NCI-H1417 treated with DMSO at 0.1 percent for 48 hours (cell line): Measurements from ENCODE around the gene LARGE1.

Source experiments
- DNase-seq: peaks from one replicate; lab custom pipeline; 2025; lab: John Stamatoyannopoulos, UW

The LARGE1 gene

GRCh38 chr22:33303099-33303498 lies 617.2 kb downstream of the LARGE1 start:
- DNase-seq: no peak

GRCh38 chr22:33302549-33302948 lies 617.7 kb downstream of the LARGE1 start:
- no peak for DNase-seq

DNA sequence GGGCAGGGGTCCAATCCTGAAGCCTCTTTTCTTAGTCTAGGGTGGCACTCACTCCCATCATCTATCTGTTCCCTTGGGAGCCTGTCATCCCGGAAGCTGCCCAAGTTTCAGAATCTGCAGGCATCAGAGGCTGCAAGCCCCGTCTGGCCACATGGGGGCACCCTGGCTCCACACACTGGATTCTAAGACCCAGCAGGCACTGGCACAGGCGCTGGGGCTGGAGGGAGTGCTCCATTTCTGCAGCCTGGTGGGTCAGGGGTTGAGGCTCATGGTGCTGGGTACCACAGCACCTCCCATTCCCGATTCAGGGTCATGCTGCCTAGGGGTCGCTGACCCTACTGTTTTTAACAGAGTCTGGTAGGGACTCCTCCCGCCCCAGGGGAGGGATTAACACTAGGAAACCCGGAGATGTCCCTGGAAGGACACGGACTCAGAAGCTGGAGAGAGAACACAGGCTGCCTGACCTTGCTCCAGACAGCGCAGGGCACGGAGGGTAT lies 618.2 kb downstream of the LARGE1 start:
- DNase-seq: no peak

DNA sequence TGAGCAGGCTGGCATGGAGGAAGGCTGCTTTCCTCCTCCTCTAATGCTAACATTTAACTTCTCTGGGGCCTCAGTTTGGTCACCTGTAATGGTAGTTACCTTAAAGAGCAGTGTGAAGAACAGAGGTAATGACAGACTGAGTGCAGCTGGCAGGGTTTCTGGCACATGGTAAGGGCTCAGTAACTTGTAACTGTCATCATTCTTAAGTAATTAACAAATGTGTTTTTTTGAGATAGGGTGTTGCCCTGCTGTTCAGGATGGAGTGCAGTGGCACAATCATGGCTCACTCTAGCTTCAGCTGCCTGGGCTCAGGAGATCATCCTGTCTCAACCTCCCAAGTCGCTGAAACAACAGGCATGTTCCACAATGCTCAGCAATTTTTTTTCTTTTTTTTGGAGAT lies 620.1 kb downstream of the LARGE1 start:
- no peak for DNase-seq

GRCh38 chr22:33299245-33299956 lies 620.9 kb downstream of the LARGE1 start:
- no peak for DNase-seq

GRCh38 chr22:33296941-33297340 lies 623.3 kb downstream of the LARGE1 start:
- no peak for DNase-seq

GRCh38 chr22:33288078-33288477 lies 632.2 kb downstream of the LARGE1 start:
- no peak for DNase-seq

DNA sequence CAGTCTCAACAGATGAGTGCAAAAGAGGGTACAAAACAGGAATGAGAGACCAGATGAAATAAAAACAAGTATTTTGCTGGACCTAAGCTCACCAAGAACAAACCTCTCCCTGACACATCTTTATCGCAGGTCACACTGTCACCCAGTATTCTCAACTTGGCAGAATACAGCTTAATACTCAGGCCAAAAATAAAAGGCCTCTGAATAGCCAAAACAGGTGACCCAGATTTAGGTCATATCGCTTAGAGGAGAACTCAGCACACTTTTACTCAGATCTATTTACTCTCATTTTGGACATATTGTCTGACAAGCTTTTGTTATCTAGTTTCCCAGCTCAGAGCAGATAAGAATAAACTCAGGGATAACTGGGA lies 645.2 kb downstream of the LARGE1 start:
- DNase-seq: no peak

DNA sequence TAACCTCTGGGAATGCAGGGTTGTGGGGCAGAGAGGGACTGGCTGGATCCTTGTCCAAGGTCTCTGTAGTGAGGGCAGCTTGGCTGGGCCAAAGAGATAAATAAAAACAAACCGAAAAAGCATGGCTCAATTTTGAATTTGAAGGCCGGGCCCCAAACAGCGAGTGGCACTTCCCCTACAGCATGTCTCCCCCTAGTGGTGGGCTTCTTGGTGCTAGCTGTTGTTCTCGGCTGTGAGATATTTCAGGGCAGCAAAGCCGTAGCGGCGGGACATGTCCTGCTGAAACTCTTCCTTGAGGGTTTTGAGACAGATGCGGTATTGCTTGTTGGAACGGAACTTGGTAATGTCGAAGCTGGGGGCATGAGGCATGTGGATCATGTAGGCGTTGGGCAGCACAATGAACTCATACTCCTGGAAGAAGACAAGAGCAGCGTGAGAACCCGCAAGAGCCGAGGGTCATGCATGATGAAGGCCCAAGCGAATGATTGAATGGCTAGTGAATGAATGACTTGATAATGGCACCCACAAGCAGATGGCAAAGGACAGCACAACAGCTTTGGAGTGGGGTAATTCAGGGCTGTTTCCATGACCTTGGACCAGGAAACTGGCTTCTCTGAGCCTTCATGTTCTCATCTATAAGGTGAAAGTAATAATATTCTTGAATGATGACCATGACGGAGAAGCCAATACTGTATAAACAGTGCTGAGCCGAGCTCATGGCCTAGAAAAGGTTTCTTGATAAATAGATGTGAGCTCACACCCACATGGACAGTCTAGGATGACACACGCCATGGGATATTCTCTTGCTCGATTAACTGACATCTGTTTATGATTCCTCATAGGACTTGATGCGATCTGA lies 645.8 kb downstream of the LARGE1 start:
- DNase-seq: no peak

DNA sequence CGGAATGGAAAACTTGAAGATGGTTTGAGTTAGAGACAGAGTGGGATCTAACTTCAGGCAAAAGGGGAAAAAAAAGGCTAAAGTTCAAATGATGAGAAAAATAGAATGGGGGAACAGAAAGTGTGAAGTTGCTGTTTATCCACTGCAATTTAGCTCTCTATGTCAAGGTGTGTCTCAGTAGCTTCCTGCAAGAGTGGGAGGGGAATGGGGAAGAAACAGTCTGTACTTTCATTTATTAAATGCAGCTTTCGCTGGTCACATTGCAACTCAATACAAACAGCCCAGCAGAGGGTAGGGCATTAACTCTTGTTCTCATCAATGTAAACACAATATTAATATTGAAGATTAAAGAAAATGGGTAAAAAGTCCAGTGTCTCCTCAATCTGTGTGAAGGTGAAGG lies 647.4 kb downstream of the LARGE1 start:
- DNase-seq: no peak

DNA sequence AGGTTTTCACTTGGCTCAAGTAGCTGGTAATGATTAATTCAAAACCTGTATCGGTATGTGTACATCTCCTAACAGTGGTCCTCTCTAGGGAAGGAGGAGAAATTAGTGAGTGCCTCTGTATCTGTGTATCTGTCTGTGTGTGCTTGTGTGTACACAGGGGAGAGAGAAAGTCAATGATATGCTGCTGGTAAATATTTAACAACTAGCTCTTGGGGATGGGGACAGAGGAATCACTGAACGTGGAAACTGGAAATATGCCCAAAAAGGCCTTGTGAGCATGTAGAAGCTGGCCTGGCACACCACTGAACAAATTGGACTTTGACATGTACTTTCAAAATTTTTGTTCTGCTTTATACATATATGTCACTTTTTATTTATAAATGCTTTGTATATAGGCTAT lies 648.1 kb downstream of the LARGE1 start:
- DNase-seq: no peak

DNA sequence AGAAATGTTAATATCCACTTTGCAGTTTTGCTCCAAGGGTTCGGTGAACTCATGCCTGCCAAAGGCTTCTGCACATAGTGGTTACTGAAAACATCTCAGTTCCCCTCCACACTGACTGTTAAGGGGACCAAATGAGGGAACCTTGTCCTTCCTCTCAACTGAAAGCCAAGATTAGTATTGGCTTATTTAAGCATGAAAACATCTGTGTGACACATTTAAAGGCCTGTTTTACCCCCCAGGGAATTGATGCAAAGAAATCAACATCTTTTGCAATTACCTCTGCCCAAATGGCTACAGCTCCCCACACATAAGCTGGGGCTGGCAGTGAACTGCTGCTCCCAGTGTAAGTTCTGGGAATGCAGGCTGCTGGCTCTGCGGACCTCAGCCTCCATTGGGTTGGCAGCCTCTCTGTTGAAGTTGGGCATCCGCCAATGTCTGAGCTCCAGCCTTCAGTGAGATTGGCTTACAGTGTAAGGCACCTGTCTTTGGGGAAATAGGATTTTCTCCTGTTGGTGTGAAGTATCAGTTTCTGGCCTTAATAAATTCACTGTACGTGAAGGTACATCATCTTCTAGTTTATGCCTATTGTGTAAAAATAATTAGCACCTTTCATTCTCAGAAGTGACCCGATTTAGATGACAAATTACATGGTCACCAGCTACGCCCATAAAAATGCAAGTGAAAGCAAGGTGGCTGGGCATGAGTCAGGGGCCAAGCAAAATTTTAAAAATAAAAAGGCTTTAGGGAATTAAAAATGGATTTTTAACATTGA lies 648.7 kb downstream of the LARGE1 start:
- DNase-seq: no peak

GRCh38 chr22:33270596-33270995 lies 649.7 kb downstream of the LARGE1 start:
- no peak for DNase-seq

GRCh38 chr22:33261699-33262098 lies 658.6 kb downstream of the LARGE1 start:
- DNase-seq: no peak

- DNase-seq: no peak
Measured at GRCh38 chr22:33260498-33260897, 659.8 kb downstream of the LARGE1 start.

GRCh38 chr22:33255791-33256190 lies 664.5 kb downstream of the LARGE1 start:
- no peak for DNase-seq

DNA sequence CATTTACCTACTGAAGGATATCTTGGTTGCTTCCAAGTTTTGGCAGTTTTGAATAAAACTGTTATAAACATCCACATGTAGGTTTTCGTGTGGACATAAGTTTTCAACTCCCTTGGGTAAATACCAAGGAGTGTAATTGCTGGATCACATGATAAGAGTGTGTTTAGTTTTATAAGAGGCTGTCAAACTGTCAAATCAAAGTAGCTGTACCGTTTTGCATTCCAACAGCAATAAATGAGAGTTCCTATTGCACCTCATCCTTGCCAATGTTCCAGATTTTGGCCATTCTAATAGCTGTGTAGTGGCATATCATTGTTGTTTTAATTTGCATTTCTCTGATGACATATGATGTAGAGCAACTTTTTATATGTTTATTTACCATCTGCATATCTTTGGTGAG lies 671.3 kb downstream of the LARGE1 start:
- no peak for DNase-seq

- no peak for DNase-seq
Measured at GRCh38 chr22:33247758-33248157, 672.5 kb downstream of the LARGE1 start.

- DNase-seq: no peak
Measured at GRCh38 chr22:33242078-33242477, 678.2 kb downstream of the LARGE1 start.

DNA sequence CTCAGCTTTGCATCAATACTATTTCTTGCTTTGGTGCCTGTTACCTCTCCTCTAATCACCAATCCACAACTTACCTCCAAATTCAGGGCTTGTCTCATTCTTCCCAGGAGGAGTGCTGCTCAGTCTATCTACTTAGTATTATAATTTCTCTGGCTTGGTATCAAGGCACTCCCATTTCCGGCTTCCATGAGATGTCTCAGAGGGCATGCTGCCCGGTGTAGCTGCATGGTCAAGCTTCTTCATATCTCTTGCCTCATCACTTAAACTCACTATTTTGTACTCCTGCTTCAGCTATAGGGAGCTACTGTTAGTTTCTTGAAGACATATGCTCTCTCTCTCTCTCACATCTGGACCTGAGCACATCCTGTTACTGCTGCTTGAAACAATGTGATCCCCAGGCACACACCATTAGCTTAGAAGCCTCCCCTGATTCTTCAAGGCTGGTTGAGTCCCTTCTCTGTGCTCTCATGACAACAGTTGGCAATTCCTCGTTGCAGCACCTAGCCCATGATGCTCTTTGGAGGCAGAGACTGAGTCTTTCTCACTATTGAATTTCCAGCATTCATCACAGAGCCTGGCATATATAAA lies 679.3 kb downstream of the LARGE1 start:
- no peak for DNase-seq

DNA sequence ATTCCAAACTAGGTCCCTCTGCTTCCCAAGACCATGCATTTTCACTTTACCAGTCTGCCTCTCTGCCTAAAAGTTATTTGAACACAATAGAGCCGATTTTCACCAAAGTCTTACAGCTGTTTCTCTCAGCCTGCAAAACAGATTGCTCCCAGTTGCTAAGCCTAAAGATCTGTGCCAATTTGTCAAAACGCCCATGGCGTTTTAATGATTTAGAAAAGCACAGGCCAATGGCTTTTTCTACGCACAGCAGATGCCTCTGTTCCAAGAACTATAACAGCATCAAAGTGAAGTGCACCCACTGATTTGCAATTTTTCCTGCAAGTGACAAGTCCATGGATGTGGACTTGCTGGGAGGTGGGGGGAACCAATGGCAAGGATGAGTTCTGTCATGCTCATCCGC lies 688.2 kb downstream of the LARGE1 start:
- DNase-seq: no peak

- no peak for DNase-seq
Measured at GRCh38 chr22:33227791-33228190, 692.5 kb downstream of the LARGE1 start.
